HUES64 (cell line): ENCODE data around the gene TMEM120B. TPM values are rescaled to one million over a fixed set of nuclear protein-coding genes. Genes with fewer than 3 reads are reported as not detected.
"Not testable (repeated sequence)": the region's sequence is repeated elsewhere in the genome, so short reads cannot be mapped to it uniquely, and the experiment has no call there.

Experiments
- H3K27ac ChIP-seq: 2 replicates; pipeline ENCODE4 v1.7.0; 2013; ENCODE audit warnings: low read depth, low read length, inconsistent platforms
- H3K27me3 ChIP-seq: 2 replicates; pipeline ENCODE4 v1.6.1; 2013; ENCODE audit warnings: mild to moderate bottlenecking, low read length; ENCODE audit not compliant: insufficient read depth
- H3K36me3 ChIP-seq: 2 replicates; pipeline ENCODE4 v1.6.1; 2013; ENCODE audit warnings: mild to moderate bottlenecking, low read length; ENCODE audit not compliant: insufficient read depth
- H3K4me1 ChIP-seq: 2 replicates; pipeline ENCODE4 v1.6.1; 2013; ENCODE audit warnings: mild to moderate bottlenecking, low read length, moderate library complexity; ENCODE audit not compliant: insufficient read depth
- H3K4me3 ChIP-seq: 2 replicates; pipeline ENCODE4 v1.5.1; 2013; ENCODE audit warnings: mild to moderate bottlenecking, low read length, moderate library complexity
- H3K9ac ChIP-seq: 2 replicates; pipeline ENCODE4 v1.6.1; 2013; ENCODE audit warnings: mild to moderate bottlenecking, low read depth, low read length
- H3K9me3 ChIP-seq: 2 replicates; pipeline ENCODE4 v1.6.1; 2013; ENCODE audit warnings: low read depth, low read length; ENCODE audit not compliant: insufficient read depth
- WGBS: fragments of 150-250, 120-280 bp; methylation state at CpG from one replicate; pipeline ENCODE4 v1.1.7; 2013; ENCODE audit warnings: missing lambda C conversion rate; 5-methylcytosine and 5-hydroxymethylcytosine counted together
- polyA plus RNA-seq, 2 experiments: library from polyadenylated mRNA; stranded (reverse); fragments of 50-300 nt; gene quantifications; one replicate each; pipeline ENCODE4 v1.2.3, GENCODE V29; 2013

The TMEM120B gene
- 10.7 TPM for polyA plus RNA-seq (2013, experiment 1 of 2)
- 11.7 TPM for polyA plus RNA-seq (2013, experiment 2 of 2)

DNA sequence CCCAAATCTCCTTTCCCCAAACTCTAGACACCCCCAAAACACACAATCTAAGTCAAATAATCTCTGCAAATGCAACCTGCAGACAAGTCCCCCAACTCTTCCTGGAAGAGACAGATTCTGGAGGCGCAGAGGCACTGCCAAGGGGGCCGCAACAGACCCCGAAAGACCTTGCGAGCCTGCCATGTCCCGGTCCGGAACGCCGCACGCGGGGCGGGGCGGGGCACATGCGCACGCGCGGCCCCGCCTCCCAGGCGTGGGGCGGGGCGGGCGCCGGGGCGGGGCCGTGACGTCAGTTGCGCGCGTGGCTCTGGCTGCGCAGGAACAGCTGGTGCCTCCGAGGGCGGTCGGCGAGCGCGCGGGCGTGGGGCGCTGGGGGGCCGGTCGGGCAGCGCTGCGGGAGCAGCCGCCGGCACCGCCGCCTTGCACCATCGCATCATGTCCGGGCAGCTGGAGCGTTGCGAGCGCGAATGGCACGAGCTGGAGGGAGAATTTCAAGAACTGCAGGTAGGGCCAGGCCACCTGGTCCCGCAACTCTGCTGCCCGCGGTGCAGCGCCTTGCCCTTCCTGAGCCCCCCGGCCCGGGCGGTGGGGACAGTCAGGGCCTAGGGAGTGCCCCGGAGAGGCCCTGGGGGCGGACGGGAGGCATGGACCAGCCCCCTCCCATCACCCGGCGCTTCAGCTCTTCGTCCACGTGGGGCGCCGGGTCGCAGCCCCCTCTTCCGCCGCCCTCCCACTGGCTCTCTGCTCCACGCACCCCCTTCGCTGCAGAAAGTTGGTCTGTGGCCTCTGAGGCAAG lies at the start of gene TMEM120B:
Gene TMEM120B (plus strand): TSS at position 292 of the 796 bp plus-strand sequence. CDS start 144 bp downstream, at position 436.
- under 1% methylated on average over 74 of the region's 74 CpGs for WGBS
- Histone ChIP-seq H3K4me3 (peak within 1 kb of the TSS; percentile 99), H3K9ac (peak within 1 kb of the TSS; percentile 68), H3K27ac (peak within 1 kb of the TSS; percentile 23; the same call in 1 of the 2 replicates), H3K4me1 (peaks cover 18% of the 10 kb centered on the region), H3K27me3 (no peaks in the 10 kb centered on the region), H3K9me3 (no peaks in the 10 kb centered on the region), H3K36me3 (no peaks in the 10 kb centered on the region)

DNA sequence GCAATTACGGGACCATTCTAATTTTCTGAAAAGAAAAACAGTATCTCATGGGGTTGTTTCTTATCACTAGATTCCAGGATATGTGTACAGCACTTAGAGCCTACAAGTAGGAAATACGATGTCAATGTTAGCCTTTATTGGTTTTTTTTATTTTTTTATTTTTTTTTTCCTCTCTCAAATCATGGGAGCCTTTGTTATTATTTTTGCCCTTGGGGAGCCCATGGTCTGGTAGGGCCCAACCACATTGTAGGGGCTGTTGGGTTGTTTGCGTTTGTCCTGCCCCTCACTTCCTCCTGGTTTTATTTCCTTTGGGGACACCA lies 49.0 kb upstream of the TMEM120B start:
- H3K4me1 ChIP-seq = peaks cover 12% of the 10 kb centered on the region
- H3K36me3 ChIP-seq = 0 out of 2 replicates have a peak, but pooled peaks cover 2% of the 10 kb centered on the region
- no peaks in the 10 kb centered on the region for H3K27me3 ChIP-seq
- 79% methylated on average over 2 of the region's 3 CpGs for whole genome bisulfite sequencing
- H3K27ac ChIP-seq = no peak overlapping the region
- no peaks in the 10 kb centered on the region for H3K9me3 ChIP-seq
- H3K9ac ChIP-seq = no peak overlapping the region
- no peak overlapping the region for H3K4me3 ChIP-seq

DNA sequence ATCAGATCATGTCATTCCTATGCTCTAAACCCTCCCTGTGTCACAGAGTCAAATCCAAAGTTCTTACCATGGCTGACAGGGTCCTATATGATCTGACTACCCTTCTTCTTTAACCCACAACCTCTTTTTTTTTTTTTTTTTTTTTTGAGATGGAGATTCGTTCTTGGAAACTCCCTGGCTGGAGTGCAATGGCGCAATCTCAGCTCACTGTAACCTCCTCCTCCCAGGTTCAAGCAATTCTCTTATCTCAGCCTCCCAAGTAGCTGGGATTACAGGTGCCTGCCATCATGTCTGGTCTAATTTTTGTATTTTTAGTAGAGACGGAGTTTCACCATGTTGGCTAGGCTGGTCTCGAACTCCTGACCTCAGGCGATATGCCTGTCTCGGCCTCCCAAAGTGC lies 45.7 kb upstream of the TMEM120B start:
- H3K9me3 ChIP-seq, H3K36me3 ChIP-seq, H3K9ac ChIP-seq, H3K27ac ChIP-seq, H3K4me1 ChIP-seq, H3K27me3 ChIP-seq, H3K4me3 ChIP-seq: not testable (repeated sequence)
- 94% methylated on average over 6 of the region's 6 CpGs for WGBS

DNA sequence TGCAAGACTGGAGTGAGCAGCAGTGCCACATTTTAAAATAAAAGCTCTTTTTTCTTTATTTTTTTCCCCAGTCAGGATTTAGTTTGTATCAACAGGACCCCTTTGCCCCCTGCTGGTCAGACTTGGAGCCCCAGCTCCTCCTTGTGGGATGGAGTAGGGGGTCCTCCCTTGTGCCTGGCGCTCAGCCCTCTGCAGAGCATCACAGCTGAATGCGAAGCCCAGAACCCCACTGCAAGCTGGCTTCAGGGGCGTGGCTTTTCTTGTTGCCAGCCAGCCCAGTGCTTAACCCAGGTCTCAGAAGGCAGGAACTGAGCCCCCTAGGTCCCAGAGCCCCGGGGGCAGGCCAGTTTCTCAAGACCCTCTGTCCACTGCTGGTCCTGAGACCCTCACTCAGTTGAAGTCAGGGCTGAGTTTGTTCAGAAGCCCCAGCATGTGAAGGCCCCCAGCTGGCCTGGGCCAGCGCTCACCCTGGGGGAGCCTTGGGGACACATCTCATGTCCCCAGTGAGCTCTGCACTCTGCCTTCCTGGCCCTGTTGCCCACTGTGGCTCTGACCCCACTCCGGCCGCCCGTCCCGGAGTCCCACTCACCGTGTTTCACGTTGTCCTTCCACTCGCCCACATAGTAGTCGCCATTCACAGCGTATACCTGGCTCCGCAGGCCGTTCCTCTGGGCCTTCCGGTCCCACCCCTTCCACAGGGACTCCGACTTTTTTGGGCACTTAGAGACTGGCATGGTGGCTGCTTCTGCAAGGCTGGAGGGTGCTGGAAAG lies 43.6 kb upstream of the TMEM120B start:
- H3K27ac ChIP-seq = no peak overlapping the region
- 85% methylated on average over 18 of the region's 18 CpGs for WGBS
- no peaks in the 10 kb centered on the region for H3K27me3 ChIP-seq
- H3K9me3 ChIP-seq = no peaks in the 10 kb centered on the region
- no peak overlapping the region for H3K9ac ChIP-seq
- peaks cover 6% of the 10 kb centered on the region for H3K4me1 ChIP-seq
- no peak overlapping the region for H3K4me3 ChIP-seq
- H3K36me3 ChIP-seq = 0 out of 2 replicates have a peak, but pooled peaks cover 2% of the 10 kb centered on the region

DNA sequence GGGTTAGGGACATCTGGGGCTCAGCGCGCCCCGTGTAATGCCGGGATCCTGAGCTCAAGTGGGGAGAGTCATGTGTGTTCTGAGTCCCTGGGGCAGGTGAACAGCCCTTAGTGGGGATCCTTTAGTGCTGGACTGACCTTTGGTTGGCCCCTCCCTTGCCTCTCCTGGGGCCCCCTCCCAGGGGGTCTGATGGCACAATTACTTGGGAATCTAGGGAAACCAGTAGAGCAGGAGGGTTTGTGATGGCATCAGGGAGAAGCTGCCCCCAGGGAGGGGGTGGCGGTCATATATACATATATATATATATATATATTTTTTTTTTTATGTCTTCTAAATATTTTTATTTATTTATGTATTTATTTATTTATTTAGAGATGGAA lies 43.0 kb upstream of the TMEM120B start, which contains the start of gene MORN3:
Gene MORN3 (minus strand): TSS at position 134 of the 380 bp plus-strand sequence. CDS start 171 bp downstream, outside the sequence.
- Histone ChIP-seq H3K4me3 (no peak within 1 kb of the TSS), H3K27me3 (no peaks in the 10 kb centered on the region), H3K4me1 (peaks cover 6% of the 10 kb centered on the region), H3K36me3 (0 out of 2 replicates have a peak, but pooled peaks cover 2% of the 10 kb centered on the region), H3K27ac (no peak within 1 kb of the TSS), H3K9me3 (no peaks in the 10 kb centered on the region), H3K9ac (no peak within 1 kb of the TSS)
- 97% methylated on average over 4 of the region's 5 CpGs for whole genome bisulfite sequencing

DNA sequence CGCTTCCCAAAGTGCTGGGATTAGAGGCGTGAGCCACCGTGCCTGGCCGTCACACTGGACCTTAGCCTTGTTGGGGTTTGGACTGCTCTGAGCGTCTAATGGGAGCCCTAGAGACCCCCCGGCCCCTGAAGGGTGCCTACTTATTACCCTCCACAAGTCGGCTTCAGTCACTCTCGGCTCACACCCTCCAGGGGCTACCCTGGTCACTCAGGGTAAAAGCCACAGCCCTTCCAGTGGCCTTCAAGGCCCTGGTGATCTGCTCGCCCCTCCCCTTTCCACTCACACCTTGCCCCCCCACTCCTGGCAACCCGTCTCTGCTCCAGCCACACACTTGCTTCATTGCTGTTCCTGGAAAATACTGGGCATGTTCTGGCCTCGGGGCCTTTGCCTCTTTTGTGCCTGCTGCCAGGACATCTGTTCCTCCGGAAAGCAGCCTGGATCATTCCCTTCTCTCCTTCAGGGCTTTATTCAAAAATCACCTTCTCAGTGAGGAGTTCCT lies 39.5 kb upstream of the TMEM120B start:
- peak overlapping the region; percentile 61; the same call in 1 of the 2 replicates for H3K9ac ChIP-seq
- no peaks in the 10 kb centered on the region for H3K9me3 ChIP-seq
- 78% methylated on average over 12 of the region's 12 CpGs for WGBS
- peak overlapping the region; percentile 12; the same call in 1 of the 2 replicates for H3K27ac ChIP-seq
- no peaks in the 10 kb centered on the region for H3K36me3 ChIP-seq
- peaks cover 6% of the 10 kb centered on the region for H3K4me1 ChIP-seq
- peak overlapping the region; percentile 60 for H3K4me3 ChIP-seq
- H3K27me3 ChIP-seq = no peaks in the 10 kb centered on the region

DNA sequence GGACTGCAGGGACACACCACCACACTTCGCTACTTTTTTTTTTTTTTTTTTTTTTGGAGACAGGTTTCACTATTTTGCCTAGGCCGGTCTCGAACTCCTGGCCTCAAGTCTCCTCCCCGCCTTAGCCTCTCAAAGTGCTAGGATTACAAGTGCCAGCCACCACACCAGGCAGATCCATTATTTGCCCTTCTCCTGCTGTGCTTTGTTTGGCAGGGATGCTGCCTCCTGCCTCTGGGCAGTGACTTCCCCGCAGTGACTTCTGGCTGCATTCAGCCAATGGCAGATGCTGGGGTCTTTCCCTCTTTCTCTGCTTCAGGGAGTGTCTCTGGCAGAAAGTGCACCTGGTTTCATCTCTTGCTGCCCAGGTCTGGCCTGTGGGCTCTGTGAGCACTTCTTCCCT lies 36.4 kb upstream of the TMEM120B start:
- no peaks in the 10 kb centered on the region for H3K9me3 ChIP-seq
- no peaks in the 10 kb centered on the region for H3K27me3 ChIP-seq
- H3K4me3 ChIP-seq = no peak overlapping the region
- peaks cover 6% of the 10 kb centered on the region for H3K4me1 ChIP-seq
- WGBS = 90% methylated on average over 5 of the region's 5 CpGs
- no peak overlapping the region for H3K9ac ChIP-seq
- H3K27ac ChIP-seq = no peak overlapping the region
- no peaks in the 10 kb centered on the region for H3K36me3 ChIP-seq

DNA sequence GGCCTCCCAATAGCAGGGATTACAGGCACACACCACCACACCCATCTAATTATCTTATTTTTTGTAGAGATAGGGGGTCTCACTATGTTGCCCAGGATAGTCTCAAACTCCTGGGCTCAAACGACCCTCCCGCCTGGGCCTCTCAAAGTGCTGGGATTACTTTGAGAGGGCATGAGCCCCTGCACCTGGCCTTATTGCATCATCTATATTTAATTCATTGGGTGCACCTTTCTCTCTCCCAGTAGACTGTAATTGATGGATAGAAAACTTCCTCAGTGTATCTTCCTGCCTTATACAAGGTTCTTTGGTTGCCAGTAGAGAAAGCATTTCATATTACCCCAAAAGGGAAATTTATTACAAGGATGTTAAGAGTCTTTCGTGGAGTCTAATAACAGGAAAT lies 34.2 kb upstream of the TMEM120B start:
- WGBS = 88% methylated on average over 3 of the region's 3 CpGs
- no peaks in the 10 kb centered on the region for H3K27me3 ChIP-seq
- H3K9ac ChIP-seq = peak overlapping the region; percentile 36; the same call in 1 of the 2 replicates
- H3K27ac ChIP-seq = no peak overlapping the region
- H3K4me1 ChIP-seq = no peaks in the 10 kb centered on the region
- no peak overlapping the region for H3K4me3 ChIP-seq
- no peaks in the 10 kb centered on the region for H3K9me3 ChIP-seq
- no peaks in the 10 kb centered on the region for H3K36me3 ChIP-seq

DNA sequence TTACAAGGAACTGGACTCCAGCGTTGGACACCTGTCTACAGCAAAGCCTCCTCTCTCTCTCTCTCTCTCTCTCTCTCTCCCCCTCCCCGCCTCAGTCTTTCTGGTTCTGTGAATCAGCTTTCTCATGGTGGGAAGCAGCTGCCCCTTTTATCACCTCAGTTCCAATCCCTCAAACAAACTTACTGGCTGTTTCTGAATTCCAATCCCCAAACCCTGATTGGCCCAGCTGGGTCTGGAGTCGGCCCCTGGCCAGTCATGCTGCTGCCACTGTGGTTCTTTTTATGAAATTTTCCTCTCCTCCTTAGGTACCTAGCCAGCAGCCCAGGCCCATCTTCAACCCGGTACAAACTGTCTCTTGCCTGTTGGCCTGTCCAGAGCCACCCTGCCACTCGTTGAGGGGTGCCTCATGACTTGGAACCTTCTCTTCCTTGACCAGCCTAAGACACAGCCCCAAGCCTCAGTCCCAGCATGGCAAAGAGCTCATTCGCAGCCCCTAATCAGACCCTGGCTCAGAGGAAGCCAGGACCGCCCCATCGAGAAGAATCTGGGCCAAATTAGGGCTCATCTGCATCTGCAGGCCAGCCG lies 33.7 kb upstream of the TMEM120B start:
- no peaks in the 10 kb centered on the region for H3K9me3 ChIP-seq
- no peaks in the 10 kb centered on the region for H3K36me3 ChIP-seq
- H3K27me3 ChIP-seq = no peaks in the 10 kb centered on the region
- H3K4me3 ChIP-seq = no peak overlapping the region
- 0 out of 2 replicates have a peak overlapping the region, but pooled peaks have one; percentile 44 for H3K27ac ChIP-seq
- H3K4me1 ChIP-seq = no peaks in the 10 kb centered on the region
- WGBS = 74% methylated on average over 9 of the region's 9 CpGs
- peak overlapping the region; percentile 36; the same call in 1 of the 2 replicates for H3K9ac ChIP-seq

DNA sequence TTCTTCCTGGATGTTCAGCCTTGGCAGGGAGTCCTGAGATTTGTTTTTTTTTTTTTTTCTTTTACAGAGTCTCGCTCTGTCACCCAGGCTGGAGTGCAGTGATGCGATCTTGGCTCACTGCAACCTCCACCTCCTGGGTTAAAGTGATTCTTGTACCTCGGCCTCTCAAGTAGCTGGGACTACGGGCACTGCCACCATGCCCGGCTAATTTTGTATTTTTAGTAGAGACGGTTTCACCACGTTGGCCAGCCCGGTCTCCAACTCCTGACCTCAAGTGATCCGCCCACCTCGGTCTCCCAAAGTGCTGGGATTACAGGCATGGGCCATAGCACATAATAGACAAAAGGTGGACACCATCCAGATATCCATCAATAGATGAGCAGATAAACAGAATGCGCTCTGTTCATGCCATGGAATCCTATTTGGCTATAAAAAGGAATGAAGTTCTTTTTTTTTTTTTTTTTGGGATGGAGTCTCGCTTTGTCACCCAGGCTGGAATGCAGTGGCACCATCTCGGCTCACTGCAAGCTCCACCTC lies 32.8 kb upstream of the TMEM120B start:
- 84% methylated on average over 13 of the region's 13 CpGs for WGBS
- not testable (repeated sequence) for H3K27me3 ChIP-seq, H3K27ac ChIP-seq, H3K4me1 ChIP-seq, H3K9me3 ChIP-seq, H3K9ac ChIP-seq, H3K4me3 ChIP-seq, H3K36me3 ChIP-seq
